Stimulated activated CD4-positive, alpha-beta T cell treated with anti-CD3 and anti-CD28 coated beads, Interleukin-15, amount 100 ng/mL, for 1 hour (primary cell): ENCODE measurements around the gene VPS45.
"Not testable (repeated sequence)": the region's sequence is repeated elsewhere in the genome, so short reads cannot be mapped to it uniquely, and the experiment has no call there.

ENCODE experiments used
- DNase-seq, 2 donors: peaks; one replicate each; pipeline ENCODE4 v3.0.0-alpha.2; 2020; ENCODE audit warnings: low read depth in 1 of 2, low spot score in 1 of 2

Gene VPS45

GRCh38 chr1:150126811-150127210, 59.2 kb downstream of the VPS45 start:
- no peak for DNase-seq

GRCh38 chr1:150127464-150127863, 59.9 kb downstream of the VPS45 start:
- DNase-seq = no peak

DNA sequence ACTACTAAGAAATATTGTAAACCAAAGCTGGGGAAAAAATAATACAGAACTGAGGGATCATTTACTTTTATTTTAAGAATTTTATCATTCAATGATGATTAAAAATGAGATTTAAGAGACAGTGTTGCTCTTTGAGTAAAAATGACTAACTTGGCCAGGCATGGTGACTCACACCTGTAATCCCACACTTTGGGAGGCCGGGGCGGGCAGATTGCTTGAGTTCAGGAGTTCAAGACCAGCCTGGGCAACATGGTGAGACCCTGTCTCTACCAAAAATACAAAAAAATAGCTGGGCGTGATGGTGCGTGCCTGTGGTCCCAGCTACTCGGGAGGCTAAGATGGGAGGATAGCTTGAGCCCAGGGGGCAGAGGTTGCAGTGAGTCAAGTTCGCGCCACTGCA, 60.3 kb downstream of the VPS45 start:
- DNase-seq = peak in 1 of 2 donors; percentile 18

DNA sequence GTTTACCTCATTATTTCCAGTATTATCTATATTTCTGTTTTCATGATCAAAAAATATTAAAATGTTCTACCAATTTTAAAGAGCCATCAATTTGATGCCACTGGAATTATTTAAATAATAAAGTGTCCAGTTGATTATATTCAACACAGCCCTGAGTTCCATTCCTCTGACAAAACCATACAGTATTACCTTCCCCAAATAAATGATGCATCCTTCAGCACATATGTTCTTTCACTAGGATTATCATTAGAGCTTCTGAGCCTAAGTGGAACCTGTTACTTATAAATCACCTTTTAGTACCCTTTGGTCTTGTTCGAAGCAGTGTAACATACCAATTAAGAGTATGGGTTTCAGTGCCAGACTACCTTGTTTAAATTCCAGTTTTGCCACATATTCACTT, 64.8 kb downstream of the VPS45 start:
- no peak for DNase-seq

DNA sequence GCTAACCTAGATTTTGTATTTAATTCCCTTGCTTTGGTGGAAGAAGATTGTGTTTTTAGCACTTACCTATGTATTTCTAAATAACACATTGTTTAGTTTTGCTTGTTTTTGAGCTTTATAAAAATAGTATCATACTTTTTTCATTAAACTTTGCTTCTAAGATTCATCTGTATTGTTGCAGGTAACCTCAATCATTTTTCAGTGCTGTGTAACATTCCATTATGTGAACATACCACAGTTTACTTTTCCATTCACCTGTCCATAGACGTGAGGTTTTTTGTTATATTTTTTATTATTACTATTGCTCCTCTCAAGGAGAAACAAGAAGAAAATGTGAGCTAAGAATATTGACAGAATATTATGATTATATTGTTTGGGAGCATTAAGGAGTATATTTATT, 67.0 kb downstream of the VPS45 start:
- no peak for DNase-seq

GRCh38 chr1:150135400-150135799, 67.8 kb downstream of the VPS45 start:
- not testable (repeated sequence) for DNase-seq

- no peak for DNase-seq
Observed at GRCh38 chr1:150138044-150138443, 70.5 kb downstream of the VPS45 start.

GRCh38 chr1:150141452-150141851, 73.9 kb downstream of the VPS45 start:
- DNase-seq = no peak

GRCh38 chr1:150142083-150142482, 74.5 kb downstream of the VPS45 start:
- no peak for DNase-seq

DNA sequence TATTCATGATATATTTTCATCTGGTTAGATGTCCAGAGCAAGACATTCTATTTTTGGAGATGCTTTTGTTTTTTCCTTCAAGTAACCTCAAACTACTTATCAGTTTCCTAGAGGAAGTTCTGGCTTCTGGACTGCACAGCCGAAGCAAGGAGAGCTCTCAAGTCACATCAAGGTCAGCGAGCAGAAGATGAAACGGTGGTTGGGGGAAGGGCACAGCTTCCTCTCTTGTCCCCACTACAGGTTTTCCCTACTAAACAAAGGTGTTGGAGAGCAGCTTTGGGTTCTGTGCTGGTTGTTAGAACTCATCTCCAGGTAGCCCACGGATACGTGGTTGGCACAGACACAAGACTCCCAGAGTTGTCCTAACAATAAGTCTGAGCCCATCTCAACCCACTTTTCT, 77.0 kb downstream of the VPS45 start:
- DNase-seq = no peak

GRCh38 chr1:150146016-150146415, 78.4 kb downstream of the VPS45 start:
- not testable (repeated sequence) for DNase-seq

DNA sequence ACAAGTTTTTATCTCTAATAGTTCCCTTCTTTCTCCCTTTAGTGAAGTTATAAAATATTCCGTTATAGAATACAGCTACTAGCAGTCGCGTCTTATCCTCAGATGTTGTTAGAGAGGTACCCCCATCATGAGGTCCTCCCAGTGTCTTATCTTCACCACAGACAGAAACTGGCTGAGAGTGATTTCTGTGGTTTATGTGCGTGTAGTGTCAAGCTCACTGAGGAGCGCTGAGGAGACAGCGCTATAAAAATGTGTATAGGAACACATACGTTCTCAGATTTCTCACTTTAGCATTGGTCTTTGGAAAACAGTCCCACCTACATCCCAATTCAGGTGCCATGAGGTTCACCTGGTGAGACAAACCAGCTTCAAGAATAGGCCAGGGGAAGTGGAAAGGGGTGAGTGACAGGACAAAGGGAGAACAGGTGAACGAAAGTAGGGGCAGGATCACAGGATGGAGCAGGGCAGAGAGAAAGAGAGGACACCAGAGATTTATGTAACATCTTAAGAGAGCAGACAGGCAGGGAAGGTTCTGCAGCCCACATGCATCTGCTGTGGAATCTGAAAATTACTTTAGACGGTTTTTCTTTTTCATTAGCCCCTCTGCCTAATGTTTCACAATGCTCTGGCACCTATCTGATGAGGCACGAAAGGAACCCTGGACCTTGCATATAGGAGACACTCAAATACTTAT, 79.4 kb downstream of the VPS45 start:
- no peak for DNase-seq

GRCh38 chr1:150148837-150149270, 81.3 kb downstream of the VPS45 start:
- DNase-seq = no peak

DNA sequence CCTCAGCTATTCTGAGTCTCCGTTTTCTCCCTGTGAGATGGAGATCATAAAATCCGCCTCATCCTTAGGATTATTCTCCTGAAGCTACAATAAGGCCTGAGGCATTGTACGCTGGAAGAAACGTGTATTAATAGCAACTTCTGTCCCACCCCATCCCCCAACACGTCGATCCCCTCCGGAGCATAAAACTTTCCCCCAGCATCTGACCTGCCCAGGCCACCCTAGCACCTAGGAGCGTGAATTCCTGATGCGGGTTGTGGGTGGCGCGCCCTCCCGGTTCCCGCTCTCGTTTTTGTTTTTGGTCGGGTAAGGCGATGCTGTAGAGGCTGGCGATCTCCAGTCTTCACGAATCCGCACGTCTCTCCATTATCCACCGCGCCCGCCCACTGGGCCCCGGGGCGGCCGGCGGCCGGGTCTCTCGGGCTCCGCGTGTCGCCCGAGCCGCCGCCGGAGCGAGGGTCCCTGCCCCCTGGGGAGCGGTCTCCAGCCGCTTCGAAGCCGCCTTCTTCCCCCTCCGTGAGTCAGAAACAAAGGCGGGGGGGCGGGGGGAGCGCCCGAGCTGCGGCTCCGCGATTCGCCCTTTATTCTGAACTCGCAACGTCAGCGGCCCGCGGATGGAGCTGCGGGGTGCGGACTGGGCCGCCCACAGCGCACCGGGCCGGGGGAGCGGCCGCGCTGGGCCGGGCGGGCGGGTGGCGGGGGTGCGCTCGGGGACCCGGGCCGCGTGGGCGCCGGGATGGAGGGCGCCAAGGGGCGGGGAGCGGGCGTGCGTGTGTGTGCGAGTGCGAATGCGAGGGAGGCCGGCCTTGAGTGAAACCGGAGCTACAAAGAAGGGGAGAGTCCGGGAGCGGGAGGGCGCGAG, 81.9 kb downstream of the VPS45 start, which contains the start of gene PLEKHO1:
PLEKHO1 (plus strand) TSS at position 646 of the 862 bp plus-strand sequence. CDS start 342 bp downstream, outside the sequence.
- peak; percentile 77 to 78 for DNase-seq

GRCh38 chr1:150150133-150151021, 82.8 kb downstream of the VPS45 start:
- DNase-seq = no peak

DNA sequence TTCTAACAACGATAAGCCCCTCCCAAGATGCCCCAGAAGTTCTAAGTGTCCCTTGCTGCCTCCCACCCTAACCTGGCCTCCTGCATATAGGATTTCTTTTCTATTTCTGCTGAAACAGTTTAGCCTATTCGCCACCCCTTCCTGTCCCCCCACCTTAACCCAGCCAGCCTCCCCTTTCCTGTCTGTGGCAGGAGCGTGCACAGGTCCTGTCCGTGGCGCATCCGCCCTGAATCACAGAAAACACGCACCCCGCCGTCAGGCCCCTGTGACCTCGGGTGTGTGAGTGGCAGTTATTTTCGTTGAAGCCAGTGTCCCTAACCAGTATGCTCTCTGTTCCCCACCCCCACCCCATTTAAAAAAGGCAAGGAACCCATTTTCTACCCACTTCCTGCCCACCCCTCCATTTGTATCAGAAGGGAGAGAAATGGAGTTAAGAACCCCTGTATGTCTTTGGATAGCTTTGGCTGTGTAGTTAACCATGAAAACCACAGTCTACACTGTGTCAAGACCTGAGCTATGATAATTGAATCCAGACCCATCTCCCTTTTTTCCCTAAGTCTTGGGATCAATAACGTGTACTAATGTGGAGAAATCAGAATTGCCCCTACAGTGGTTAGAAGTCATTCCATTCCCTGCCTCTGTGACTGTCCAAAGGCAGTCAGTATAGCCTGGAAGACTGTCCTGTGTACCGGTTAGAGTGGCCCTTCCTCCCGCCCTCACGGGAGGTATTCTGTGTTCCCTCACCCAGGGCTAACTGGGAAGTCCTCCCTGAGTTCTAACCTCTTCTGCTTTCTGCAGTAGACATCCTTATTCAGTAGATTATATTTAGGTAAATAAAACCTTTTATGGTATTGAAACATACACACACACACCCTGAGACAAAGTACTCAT, 84.0 kb downstream of the VPS45 start:
- peak in 1 of 2 donors; percentile 64 for DNase-seq

- no peak for DNase-seq
Observed at GRCh38 chr1:150152182-150152536, 84.6 kb downstream of the VPS45 start.

DNA sequence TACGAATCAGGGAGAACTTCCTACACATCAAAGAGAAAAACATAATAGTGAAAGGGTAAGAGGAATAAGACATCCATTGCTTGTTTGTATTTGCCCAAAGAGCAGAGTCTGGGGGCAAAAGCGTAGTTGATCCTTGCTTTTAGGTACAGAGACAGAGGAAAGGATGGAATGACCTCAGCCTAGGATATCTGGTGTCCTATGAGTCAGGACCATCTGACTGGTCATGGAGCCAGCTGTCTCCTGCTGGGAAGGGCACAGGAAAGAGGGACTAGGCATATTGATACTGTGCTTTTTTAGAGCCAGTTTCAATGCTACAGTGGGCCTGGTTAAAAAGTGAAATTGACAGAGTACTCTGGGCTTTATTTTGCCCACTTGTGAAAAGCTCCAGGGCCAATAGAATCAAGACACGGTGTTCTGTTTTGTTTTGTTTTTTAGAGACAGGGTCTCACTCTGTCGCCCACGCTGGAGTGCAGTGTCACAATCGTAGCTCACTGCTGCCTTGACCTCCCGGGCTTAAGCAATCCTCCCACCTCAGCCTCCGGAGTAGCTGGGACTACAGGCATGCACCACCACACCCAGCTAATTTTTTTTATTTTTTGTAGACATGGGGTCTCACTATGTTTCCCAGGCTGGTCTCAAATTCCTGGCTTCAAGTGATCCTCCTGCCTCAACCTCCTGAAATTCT, 85.3 kb downstream of the VPS45 start:
- no peak for DNase-seq

- DNase-seq = no peak
Observed at GRCh38 chr1:150154143-150154542, 86.6 kb downstream of the VPS45 start.
